Keratinocyte (primary cell): Measurements from ENCODE around the gene HMGB1. TPM values are rescaled to one million over a fixed set of nuclear protein-coding genes. Genes with fewer than 3 reads are reported as not detected.
A peak's percentile ranks its signal among the peaks of the same experiment; 100 is the strongest.

ENCODE experiments used
- DNase-seq: peaks from one replicate; pipeline ENCODE4 v3.0.0-alpha.2; 2011; ENCODE audit warnings: low read depth, missing footprints, low spot score
- FAIRE-seq: peaks from 2 replicates; lab custom pipeline; 2011; peaks lifted over from hg19 to GRCh38; lab: Jason Lieb, UNC
- H2AFZ ChIP-seq: 2 replicates; pipeline ENCODE4 v1.6.0; 2012; ENCODE audit warnings: low read length, control low read depth, inconsistent platforms; ENCODE audit not compliant: control insufficient read depth
- H3K27ac ChIP-seq: 2 replicates; pipeline ENCODE4 v1.5.1; 2011; ENCODE audit warnings: low read length; ENCODE audit not compliant: control insufficient read depth, insufficient read depth
- H3K27me3 ChIP-seq: 3 replicates; pipeline ENCODE4 v1.6.0; 2011; ENCODE audit warnings: low read length; ENCODE audit not compliant: control insufficient read depth, insufficient read depth; ENCODE audit errors: extremely low read depth
- H3K36me3 ChIP-seq, 2 experiments: 2 replicates in 1 of 2; 3 replicates in 1 of 2; pipeline ENCODE4 v1.5.1; 2011; ENCODE audit warnings: low read length in 2 of 2, mild to moderate bottlenecking in 1 of 2; ENCODE audit not compliant: control insufficient read depth in 2 of 2, insufficient read depth in 2 of 2; ENCODE audit errors: extremely low read depth in 1 of 2
- H3K4me1 ChIP-seq: 3 replicates; pipeline ENCODE4 v1.5.1; 2011; ENCODE audit warnings: low read length; ENCODE audit not compliant: control insufficient read depth, insufficient read depth; ENCODE audit errors: extremely low read depth
- H3K4me2 ChIP-seq: 3 replicates; pipeline ENCODE4 v1.6.0; 2011; ENCODE audit warnings: low read depth, low read length; ENCODE audit not compliant: control insufficient read depth, insufficient read depth; ENCODE audit errors: extremely low read depth
- H3K4me3 ChIP-seq, 3 experiments: fragments of 200-600 bp in 1 of 3; sonication (generic) in 1 of 3; 2 replicates in 2 of 3; 3 replicates in 1 of 3; pipeline ENCODE4 v1.5.1; 2011 to 2016; ENCODE audit warnings: low read length in 3 of 3, mild to moderate bottlenecking in 3 of 3, control low read depth in 2 of 3, inconsistent platforms in 1 of 3, low read depth in 1 of 3, mixed read lengths in 1 of 3, mixed run types in 1 of 3, moderate library complexity in 1 of 3; ENCODE audit not compliant: control insufficient read depth in 2 of 3, insufficient read depth in 2 of 3; ENCODE audit errors: extremely low read depth in 1 of 3
- H3K79me2 ChIP-seq: 2 replicates; pipeline ENCODE4 v1.6.0; 2012; ENCODE audit warnings: low read length; ENCODE audit not compliant: control insufficient read depth, insufficient read depth
- H3K9ac ChIP-seq: 3 replicates; pipeline ENCODE4 v1.6.0; 2011; ENCODE audit warnings: low read length; ENCODE audit not compliant: control insufficient read depth, insufficient read depth; ENCODE audit errors: extremely low read depth
- H3K9me1 ChIP-seq: 3 replicates; pipeline ENCODE4 v1.6.0; 2011; ENCODE audit warnings: low read length; ENCODE audit not compliant: control insufficient read depth, insufficient read depth; ENCODE audit errors: extremely low read depth
- H3K9me3 ChIP-seq: 2 replicates; pipeline ENCODE4 v1.5.1; 2012; ENCODE audit warnings: low read depth, low read length; ENCODE audit not compliant: control insufficient read depth
- H4K20me1 ChIP-seq: 3 replicates; pipeline ENCODE4 v1.6.0; 2011; ENCODE audit warnings: low read length; ENCODE audit not compliant: control insufficient read depth, insufficient read depth; ENCODE audit errors: extremely low read depth
- CTCF ChIP-seq, 3 experiments: IDR thresholded peaks in 1 of 3; conservative IDR thresholded peaks in 1 of 3; optimal IDR thresholded peaks in 1 of 3; 2 replicates in 2 of 3; 3 replicates in 1 of 3; pipeline versions ENCODE3 to v1.5.1; 2011; ENCODE audit warnings: low read length in 3 of 3, mild to moderate bottlenecking in 3 of 3, moderate library complexity in 2 of 3, control low read depth in 1 of 3, inconsistent platforms in 1 of 3; ENCODE audit not compliant: insufficient read depth in 2 of 3; ENCODE audit errors: extremely low read depth in 1 of 3
- EZH2 ChIP-seq: IDR thresholded peaks from one replicate; pipeline ENCODE4 v1.6.1; 2012; ENCODE audit warnings: inconsistent platforms, mild to moderate bottlenecking, low read length, moderate library complexity
- dilution Hi-C: fragments of 300-500 bp; cut with MboI; formaldehyde crosslinking; loops from one replicate; pipeline ENCODE4 v1.7.0; 2020; ENCODE audit warnings: low sequenced_read_pairs; ENCODE audit not compliant: extremely low pct_ligation_motif_present
- polyA plus RNA-seq, 5 experiments: library from polyadenylated mRNA; depleted of rRNA in 3 of 5; stranded (reverse) in 3 of 5; stranded (forward) in 1 of 5; unstranded in 1 of 5; fragments of >200 nt; gene quantifications; 1 replicate in 1 of 5; 2 replicates in 3 of 5; 3 replicates in 1 of 5; pipeline versions ENCODE4 v1.2.1 to v1.2.3, GENCODE V29; 2011 to 2012; ENCODE audit warnings: missing spikeins in 2 of 5, low read depth in 1 of 5, low replicate concordance in 1 of 5

The HMGB1 gene
- polyA plus RNA-seq, 1 donor (not counting 4 experiments of a cell fraction or from before 2014, with no cell fraction given): 221 TPM

- Histone ChIP-seq H3K4me1 (peaks cover 30% of the 10 kb centered on the region), H4K20me1 (no peaks in the 10 kb centered on the region), H3K9ac (peak overlapping the region; percentile 61), H3K36me3 (no peaks in the 10 kb centered on the region), H3K9me1 (no peaks in the 10 kb centered on the region), H3K4me3 (peak overlapping the region in 2 of 3 experiments; percentile 40 to 47), H2AFZ (peak overlapping the region; percentile 78), H3K27me3 (no peaks in the 10 kb centered on the region), H3K79me2 (no peaks in the 10 kb centered on the region), H3K9me3 (no peaks in the 10 kb centered on the region), H3K4me2 (peak overlapping the region; percentile 81), H3K27ac (peak overlapping the region; percentile 88)
- TF ChIP-seq CTCF (optimal IDR thresholded peaks at IDR 0.05 in 1 of 3, IDR thresholded peaks at IDR 0.05 in 1 of 3, conservative IDR thresholded peaks at IDR 0.05 in 1 of 3; ENCODE audit: extremely low read depth in 1 of 3, insufficient read depth in 2 of 3, low read length in 3 of 3) (no peak), EZH2 (no peak)
- FAIRE-seq (peak; percentile 86), DNase-seq (peak; percentile 77)
- dilution Hi-C loops: no loop called here
These were observed 35.7 kb downstream of the HMGB1 start for GRCh38 chr13:30429721-30430694.

- peak overlapping the region; percentile 81 for H3K4me2 ChIP-seq
- no peak overlapping the region for H3K4me3 ChIP-seq
- DNase-seq (no peak), FAIRE-seq (no peak)
- H2AFZ ChIP-seq: no peak overlapping the region
- no peak for TF ChIP-seq CTCF (optimal IDR thresholded peaks at IDR 0.05 in 1 of 3, IDR thresholded peaks at IDR 0.05 in 1 of 3, conservative IDR thresholded peaks at IDR 0.05 in 1 of 3; ENCODE audit: extremely low read depth in 1 of 3, insufficient read depth in 2 of 3, low read length in 3 of 3)
- no peak for TF ChIP-seq EZH2
- no peak overlapping the region for H3K9ac ChIP-seq
- H4K20me1 ChIP-seq: no peaks in the 10 kb centered on the region
- dilution Hi-C loops: no loop called here
- H3K9me1 ChIP-seq: no peaks in the 10 kb centered on the region
- no peaks in the 10 kb centered on the region for H3K9me3 ChIP-seq
- H3K36me3 ChIP-seq: no peaks in the 10 kb centered on the region
- H3K27me3 ChIP-seq: no peaks in the 10 kb centered on the region
- peak overlapping the region; percentile 88 for H3K27ac ChIP-seq
- no peaks in the 10 kb centered on the region for H3K79me2 ChIP-seq
- peaks cover 30% of the 10 kb centered on the region for H3K4me1 ChIP-seq
These were observed 36.5 kb downstream of the HMGB1 start for GRCh38 chr13:30429235-30429634.
